G401 (cell line): ENCODE data around the gene RSAD1. TPM values are rescaled to one million over a fixed set of nuclear protein-coding genes. Genes with fewer than 3 reads are reported as not detected.
A peak's percentile ranks its signal among the peaks of the same experiment; 100 is the strongest.

Experiments
- DNase-seq: peaks from one replicate; pipeline ENCODE4 v3.0.0-alpha.2; 2015; ENCODE audit warnings: low spot score
- in situ Hi-C: cut with HindIII; loops from 2 replicates; pipeline ENCODE4 v1.10.0; 2016; ENCODE audit warnings: low sequenced_read_pairs, mixed read lengths
- total RNA-seq: library from RNA; depleted of rRNA; stranded (reverse); fragments of >200 nt; shearing (Covaris generic); gene quantifications from 2 replicates; pipeline ENCODE4 v1.2.3, GENCODE V29; 2014; rRNA removed

The RSAD1 gene
- total RNA-seq, 1 experiment from 2014 or later: 34.5 TPM

DNA sequence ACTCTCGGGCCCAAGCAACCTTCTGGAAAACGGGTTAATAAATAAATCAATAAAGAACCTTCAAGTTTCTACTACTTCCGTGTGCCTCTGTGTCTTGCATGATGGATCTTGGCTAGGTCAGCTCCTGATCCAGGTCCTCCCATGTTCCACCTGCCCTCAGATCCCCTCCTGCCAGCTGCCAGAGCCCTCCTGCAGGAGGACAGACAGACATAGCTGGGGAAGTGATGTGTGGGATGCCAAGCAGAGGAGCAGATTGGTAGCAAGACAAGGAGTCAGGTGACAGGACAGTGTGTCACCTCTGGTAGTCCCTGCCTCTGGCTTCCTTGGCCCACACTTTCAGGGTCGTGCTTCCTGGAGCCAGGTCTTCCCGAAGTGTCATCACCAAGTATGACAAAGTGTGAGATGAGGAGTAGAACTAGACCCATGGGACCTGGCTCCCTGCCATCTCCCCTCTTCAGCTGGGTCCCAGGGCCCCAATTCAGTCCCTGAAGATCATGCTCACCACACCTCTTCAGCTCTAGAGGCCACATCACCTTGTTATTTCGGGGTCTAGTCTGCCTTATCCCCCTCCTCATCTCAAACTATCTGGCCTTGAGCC is 52.9 kb downstream of the RSAD1 start:
- DNase-seq: no peak
- in situ Hi-C loops: no loop called here

DNA sequence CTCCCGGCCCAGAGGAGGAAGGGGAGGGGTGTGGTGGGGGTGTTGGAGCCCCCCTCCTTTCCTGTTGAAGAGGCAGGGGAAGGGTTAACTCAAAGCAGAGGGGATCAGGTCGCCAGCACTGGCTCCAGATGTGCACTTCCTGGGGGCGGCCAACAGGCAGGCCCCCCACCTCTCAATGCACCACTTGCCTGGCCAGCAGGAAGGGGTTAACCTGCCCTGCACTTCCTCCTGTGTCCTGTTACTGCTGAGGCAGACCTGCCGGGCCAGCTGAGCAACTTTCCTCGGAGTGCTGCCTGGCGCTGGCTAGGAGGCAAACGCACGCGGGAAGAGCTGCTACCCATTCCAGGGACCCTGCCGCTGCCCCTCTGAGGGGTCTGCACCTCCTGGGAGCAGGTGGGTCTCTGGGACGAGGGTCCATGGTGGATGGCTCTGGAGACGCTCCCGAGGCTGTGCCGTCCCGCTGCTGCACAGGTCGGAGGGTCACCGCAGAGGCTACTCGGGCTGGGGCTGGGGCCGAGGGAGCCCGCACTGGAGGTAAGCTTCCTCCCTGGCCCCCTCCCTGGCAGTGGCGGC is 53.9 kb downstream of the RSAD1 start, which contains the start of gene EPN3:
Gene EPN3 (plus strand): TSS at position 284 of the 573 bp plus-strand sequence. CDS start 3,822 bp downstream, outside the sequence.
- no peak for DNase-seq
- in situ Hi-C loops: no loop called here

DNA sequence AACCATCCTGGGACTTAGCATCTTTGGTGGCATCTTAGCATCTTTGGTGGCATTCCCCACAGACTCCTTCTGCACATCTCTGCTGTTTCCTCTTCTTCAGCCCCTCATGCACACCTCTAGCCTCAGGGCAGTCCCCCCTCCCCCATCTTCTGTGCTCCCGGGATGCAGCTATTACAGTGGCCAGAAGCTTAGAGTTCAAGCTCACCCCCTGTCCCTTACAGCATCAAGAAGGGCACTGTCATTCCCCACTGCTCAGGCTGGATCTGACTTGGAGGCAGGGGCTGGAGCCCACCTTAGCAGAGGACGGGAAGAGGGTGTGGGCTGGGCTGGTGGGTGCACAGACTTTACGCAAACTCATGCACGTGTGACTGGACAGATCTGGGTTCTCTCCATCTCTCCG is 54.5 kb downstream of the RSAD1 start:
- in situ Hi-C loops: no loop called here
- no peak for DNase-seq

DNA sequence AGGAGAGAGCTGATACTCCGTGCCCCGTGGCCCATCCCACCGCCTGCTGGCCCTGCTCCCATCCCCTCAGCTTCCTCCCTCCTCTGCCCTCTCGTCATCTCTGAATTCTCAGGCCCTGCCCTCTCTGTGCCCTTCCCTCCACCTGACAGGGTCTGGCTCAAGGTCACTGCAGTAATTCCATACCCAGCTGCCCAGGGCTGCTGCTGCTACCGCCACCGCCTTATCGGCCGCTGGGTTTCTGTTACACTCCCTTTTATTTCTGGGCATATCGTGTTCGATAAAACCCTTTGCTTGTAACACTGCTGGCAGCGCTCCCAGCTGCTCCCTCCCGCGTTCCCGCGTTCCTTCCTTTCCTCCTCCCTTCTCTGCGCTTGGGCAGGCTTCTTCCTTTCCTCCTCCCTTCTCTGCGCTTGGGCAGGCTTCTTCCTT is 55.1 kb downstream of the RSAD1 start:
- in situ Hi-C loops: no loop called here
- peak; percentile 48 for DNase-seq

DNA sequence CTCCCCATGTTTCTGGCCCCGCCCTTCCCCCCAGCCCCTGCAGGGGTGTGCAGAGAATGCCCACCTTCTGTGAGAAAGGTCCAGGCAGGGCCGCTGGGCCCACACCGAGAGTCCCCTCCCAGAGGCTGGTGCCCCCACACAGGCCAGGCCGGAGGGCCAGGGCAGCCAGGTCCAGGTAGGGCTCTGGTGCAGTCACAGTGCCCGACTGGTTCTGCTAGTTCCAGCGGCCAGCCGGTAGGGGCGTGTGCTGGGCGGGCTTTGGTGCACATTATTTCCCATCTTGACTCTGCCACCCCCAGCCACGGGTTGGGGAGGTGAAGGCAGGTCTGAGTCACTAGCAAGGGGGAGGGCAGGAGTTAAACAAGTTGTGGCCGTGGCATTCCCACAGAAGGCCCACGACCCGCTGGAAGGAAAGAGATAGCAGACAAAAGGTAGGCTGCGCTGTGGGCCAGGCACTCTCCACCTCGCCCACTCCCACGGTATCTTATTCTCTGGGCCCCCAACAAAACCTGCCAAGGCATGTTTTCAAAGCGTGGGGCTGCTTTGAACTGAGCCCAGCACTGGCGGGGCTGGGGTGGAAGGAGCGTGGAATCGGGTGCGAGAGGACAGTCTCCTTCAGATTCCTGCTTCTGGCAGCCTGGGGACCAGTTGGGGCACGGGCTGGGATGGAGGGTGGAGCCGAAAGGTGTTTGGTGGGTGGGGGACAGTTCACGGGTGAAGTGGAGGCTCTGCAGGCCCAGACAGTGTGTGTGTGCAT is 55.7 kb downstream of the RSAD1 start:
- no peak for DNase-seq
- in situ Hi-C loops: no loop called here

DNA sequence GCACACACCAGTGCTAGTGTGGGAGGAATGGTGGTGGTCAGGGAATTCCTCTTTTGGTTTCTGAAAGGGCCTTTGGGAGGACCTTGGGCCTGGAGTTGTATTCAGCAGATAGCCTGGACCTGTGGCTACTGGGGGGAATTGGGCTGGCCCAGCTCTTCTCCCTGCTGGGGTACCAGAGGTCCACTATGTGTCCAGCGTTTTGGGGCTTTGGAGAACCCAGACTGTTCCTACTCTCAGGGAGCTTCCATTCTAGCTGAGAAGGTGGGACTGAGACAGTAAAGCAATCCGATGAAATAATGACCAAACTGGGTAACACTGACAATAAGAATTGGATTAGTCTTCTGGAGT is 56.3 kb downstream of the RSAD1 start:
- DNase-seq: no peak
- in situ Hi-C loops: no loop called here

DNA sequence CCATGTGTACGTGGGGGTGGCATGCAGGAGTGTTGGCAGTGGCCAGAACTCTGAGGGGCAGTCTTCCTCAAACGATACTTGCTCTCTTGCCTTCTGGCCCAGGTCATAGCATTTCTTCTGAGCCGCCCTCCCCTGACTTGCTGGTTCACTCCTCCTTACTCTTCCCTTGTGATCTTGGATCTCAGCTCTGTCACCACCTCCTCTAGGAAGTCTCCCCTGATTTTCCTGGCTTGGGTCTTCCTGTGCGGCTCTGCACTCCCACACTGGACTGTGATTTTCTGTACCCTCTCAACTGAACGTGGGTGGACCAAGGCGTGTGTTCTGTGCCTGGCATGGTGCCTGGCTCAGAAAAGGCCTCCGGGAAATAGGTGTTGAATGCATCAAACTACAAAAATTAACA is 56.7 kb downstream of the RSAD1 start:
- DNase-seq: no peak

More for the DNA sequence above, 56.7 kb downstream of the RSAD1 start:
- in situ Hi-C loops: no loop called here

Other genes starting within 250 kb of the RSAD1 start
- 1.2 and 4.2 TPM in 2 replicates for gene TMEM92, start 204.4 kb upstream of the RSAD1 start, total RNA-seq
- 31.5 and 33.5 TPM in 2 replicates for gene XYLT2, start 132.7 kb upstream of the RSAD1 start, total RNA-seq
- 69.9 and 84.5 TPM in 2 replicates for gene MRPL27, start 105.7 kb upstream of the RSAD1 start, total RNA-seq
- 6.6 and 21.6 TPM in 2 replicates for gene EME1, start 105.6 kb upstream of the RSAD1 start, total RNA-seq
- 150 and 182 TPM in 2 replicates for gene LRRC59, start 81.3 kb upstream of the RSAD1 start, total RNA-seq
- 58.8 and 69.4 TPM in 2 replicates for gene ACSF2, start 52.6 kb upstream of the RSAD1 start, total RNA-seq
- gene CHAD, start 10.0 kb upstream of the RSAD1 start, total RNA-seq: not detected in 2 replicates
- gene MYCBPAP, start 29.6 kb downstream of the RSAD1 start, total RNA-seq: 0.58 and 1.7 TPM in 2 replicates
- 2.3 and 2.8 TPM in 2 replicates for gene EPN3, start 53.9 kb downstream of the RSAD1 start, total RNA-seq
- gene SPATA20, start 68.3 kb downstream of the RSAD1 start, total RNA-seq: 39.4 and 59.1 TPM in 2 replicates
- 5.1 and 13.0 TPM in 2 replicates for gene CACNA1G, start 81.9 kb downstream of the RSAD1 start, total RNA-seq
- not detected in 2 replicates for gene ABCC3, start 156.0 kb downstream of the RSAD1 start, total RNA-seq
- gene ANKRD40, start 229.1 kb downstream of the RSAD1 start, total RNA-seq: 32.1 and 49.0 TPM in 2 replicates
- gene LUC7L3, start 240.7 kb downstream of the RSAD1 start, total RNA-seq: 15.0 and 26.3 TPM in 2 replicates